Renal cortex interstitium (tissue), 15 donors: ENCODE data around the gene CDH26. TPM values are rescaled to one million over a fixed set of nuclear protein-coding genes. Genes with fewer than 3 reads are reported as not detected.

Source experiments
- DNase-seq, 11 donors: peaks; one replicate each; pipeline ENCODE4 v3.0.0-alpha.2; 2013; ENCODE audit warnings: low read depth in 9 of 11, low spot score in 4 of 11; ENCODE audit errors: extremely low read depth in 1 of 11
- long read RNA-seq, 16 experiments: transcript quantifications; one replicate each; lab custom pipeline, GENCODE V29; 2026
- polyA plus RNA-seq, 3 donors: library from polyadenylated mRNA; unstranded; fragments of 120-200 nt; gene quantifications; one replicate each; pipeline ENCODE4 v1.2.1, GENCODE V29; 2013; ENCODE audit not compliant: insufficient read length in 3 of 3

The CDH26 gene
- polyA plus RNA-seq, result under 1 TPM; 0.75 to 0.98 (median 0.87) TPM
- long read RNA-seq, donor 1, result 0 reads
- long read RNA-seq, donor 2, result 0 reads
- long read RNA-seq, donor 3, result 0 reads
- long read RNA-seq, donor 4, result 0 reads
- long read RNA-seq, donor 5, result 0 reads
- long read RNA-seq, donor 6, result 0 reads
- long read RNA-seq, donor 7, result 0 reads
- long read RNA-seq, donor 8, result 0 reads
- long read RNA-seq, donor 9, result 0 reads
- long read RNA-seq, donor 10, result 0 reads
- long read RNA-seq, donor 11, result 0 reads
- long read RNA-seq, donor 12, result 0 reads
- long read RNA-seq, donor 13, result 0 reads
- long read RNA-seq, donor 14, result 0 reads
- long read RNA-seq, donor 15, result 0 reads
- long read RNA-seq, donor 16, result 0 reads

- no peak for DNase-seq
Observed at GRCh38 chr20:59958123-59958522, at the start of gene CDH26. Gene CDH26, plus strand, starts transcription at chr20:59958423. Its CDS starts 304 bp downstream, at chr20:59958727.

- DNase-seq, result no peak
Observed at GRCh38 chr20:59908855-59909254, 49.4 kb upstream of the CDH26 start.

- no peak for DNase-seq
Observed at GRCh38 chr20:59911041-59911440, 47.2 kb upstream of the CDH26 start.

DNA sequence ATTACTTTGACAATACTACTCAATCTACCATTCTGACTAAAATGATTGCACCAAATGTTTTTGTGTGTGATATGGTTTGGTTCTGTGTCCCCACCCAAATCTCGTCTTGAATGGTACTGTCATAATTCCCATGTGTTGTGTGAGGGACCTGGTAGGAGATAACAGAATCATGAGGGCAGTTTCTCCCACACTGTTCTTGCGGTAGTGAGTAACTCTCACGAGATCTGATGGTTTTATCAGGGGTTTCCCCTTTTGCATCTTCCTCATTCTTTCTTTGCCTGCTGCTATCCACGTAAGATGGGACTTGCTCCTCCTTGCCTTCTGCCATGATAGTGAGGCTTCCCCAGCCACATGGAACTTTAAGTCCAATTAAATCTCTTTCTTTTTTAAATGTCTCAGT, 45.6 kb upstream of the CDH26 start:
- no peak for DNase-seq

- no peak for DNase-seq
Observed at GRCh38 chr20:59920944-59921343, 37.3 kb upstream of the CDH26 start.

GRCh38 chr20:59923514-59923913, 34.7 kb upstream of the CDH26 start:
- no peak for DNase-seq

GRCh38 chr20:59925359-59925758, 32.9 kb upstream of the CDH26 start:
- DNase-seq, result no peak

DNA sequence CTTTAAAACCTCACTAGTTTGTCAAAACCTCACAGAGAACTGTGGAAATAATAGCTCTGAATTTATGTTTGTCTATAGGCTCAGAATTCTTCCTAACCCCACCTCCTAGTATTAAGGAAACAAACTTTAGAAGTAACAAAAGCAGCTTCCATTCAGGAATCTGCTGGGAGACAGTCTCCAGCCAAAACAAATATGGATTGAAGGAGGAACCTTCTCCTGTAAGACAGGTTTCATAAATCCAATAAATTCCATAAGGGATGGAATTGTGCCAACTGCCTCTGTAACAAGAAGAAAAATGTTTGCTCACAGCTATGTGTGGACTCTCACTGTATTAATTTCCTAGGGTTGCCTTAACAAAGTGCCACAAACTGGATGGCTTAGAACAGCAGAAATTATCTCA, 32.3 kb upstream of the CDH26 start:
- DNase-seq, result no peak

DNA sequence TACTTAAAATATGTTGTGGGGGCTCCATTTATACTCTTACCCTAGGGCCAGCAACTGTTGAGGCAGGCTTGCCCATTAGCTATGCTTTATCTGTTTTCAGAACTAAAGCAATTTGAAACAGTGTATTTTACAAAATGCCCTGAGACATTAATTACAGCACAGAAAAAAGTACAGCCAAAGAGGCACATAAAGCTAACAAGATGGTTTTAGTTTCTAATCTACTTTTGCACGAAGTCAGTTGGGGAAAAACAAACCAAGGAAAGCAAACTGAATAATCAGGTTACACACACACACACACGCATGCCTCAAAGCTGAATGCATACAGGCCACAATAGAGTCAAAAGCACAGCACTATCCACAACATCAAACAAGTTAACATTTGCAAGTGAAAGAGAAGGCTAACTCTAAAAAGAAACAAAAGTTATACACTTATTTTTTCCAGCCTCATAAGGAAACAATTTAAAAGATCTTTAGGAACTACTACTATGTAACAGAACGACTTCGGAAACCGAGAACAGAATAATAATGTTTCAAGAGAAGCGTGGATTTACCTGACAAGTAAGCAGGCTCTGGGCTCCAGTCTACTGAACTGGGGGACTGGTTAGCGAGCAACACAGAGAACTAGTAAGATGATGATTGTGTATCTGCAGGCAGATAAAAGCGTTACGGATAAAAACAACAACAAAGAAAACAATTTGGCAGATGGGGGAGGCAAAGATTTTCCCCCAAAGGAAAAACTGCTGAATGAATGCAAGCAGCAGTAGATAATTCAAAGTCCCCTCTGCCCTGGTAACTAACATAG, 26.5 kb upstream of the CDH26 start:
- no peak for DNase-seq

GRCh38 chr20:59932616-59933295, 25.5 kb upstream of the CDH26 start:
- no peak for DNase-seq

DNA sequence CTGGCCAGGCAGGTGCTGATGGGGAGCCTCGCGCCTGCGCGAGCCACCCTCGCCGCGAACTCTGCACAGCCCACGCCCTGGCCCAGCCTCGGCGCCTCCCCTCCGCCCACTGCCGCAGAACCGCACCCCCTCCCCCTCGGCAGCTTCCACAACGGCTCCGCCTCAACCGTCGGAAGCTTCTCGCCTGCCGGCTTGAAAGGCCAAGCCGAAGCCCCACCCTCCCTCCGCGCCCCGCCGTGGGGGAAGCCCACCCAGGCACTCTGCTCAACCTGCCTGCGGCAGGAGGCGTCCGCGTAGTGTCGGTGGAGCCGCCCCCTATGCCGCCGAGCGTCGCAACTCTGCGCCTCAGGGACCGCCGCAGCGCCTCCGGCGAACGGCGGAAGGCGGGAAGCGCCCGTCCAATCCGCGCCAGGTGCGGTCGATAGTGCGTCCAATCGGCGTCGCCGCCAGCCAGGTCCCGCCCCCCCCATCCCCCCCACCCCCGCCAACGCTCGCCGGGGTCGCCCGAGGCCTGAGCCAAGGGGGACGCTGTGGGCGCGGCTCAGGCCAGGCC, 24.9 kb upstream of the CDH26 start, which contains the start of gene SYCP2:
TSS of gene SYCP2 (minus strand) at position 342 of the 553 bp plus-strand sequence. CDS start 11,224 bp downstream, outside the sequence.
- DNase-seq, result peak in 4 of 11 donors; percentile 25 to 39 (median 29)

GRCh38 chr20:59933849-59934585, 24.2 kb upstream of the CDH26 start:
- peak in 10 of 11 donors; percentile 42 to 77 (median 68) for DNase-seq

GRCh38 chr20:59935457-59936185, 22.6 kb upstream of the CDH26 start:
- DNase-seq, result no peak

DNA sequence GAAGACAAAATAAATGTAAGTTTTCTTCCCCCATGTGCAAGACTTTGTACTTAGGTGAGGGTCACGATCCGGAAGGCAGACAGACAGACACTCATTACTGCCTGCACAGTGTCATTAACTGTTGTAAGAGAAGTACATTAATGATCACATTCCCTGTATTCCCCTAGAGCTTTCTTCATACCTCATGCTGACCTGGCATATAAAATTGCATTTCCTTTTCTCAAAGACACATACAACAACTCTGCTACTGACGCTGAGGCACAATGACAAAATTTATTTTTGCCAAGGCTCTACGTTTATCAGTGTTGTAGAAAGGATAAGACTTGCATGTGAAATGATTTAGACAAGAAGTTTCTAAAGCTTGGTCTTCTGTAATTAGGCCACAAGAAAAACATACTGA, 21.8 kb upstream of the CDH26 start:
- no peak for DNase-seq

- DNase-seq, result no peak
Observed at GRCh38 chr20:59937150-59937549, 21.1 kb upstream of the CDH26 start.

GRCh38 chr20:59938221-59938620, 20.0 kb upstream of the CDH26 start:
- no peak for DNase-seq

GRCh38 chr20:59938696-59939051, 19.5 kb upstream of the CDH26 start:
- no peak for DNase-seq
